Upper lobe of right lung (tissue), 1 donor: Measurements from ENCODE around the gene ARNT2. TPM values are rescaled to one million over a fixed set of nuclear protein-coding genes. Genes with fewer than 3 reads are reported as not detected.

Source experiments
- ATAC-seq: fragments of 200-7000 bp; cut with Tn5 transposase; one replicate; pipeline ENCODE4 v1.9.1; 2020; ENCODE audit warnings: mild to moderate bottlenecking, moderate library complexity
- DNase-seq: peaks from one replicate; pipeline ENCODE4 v3.0.0-alpha.2; 2020
- H3K27ac ChIP-seq: fragments of 200-600 bp; one replicate; pipeline ENCODE4 v1.8.0; 2022
- H3K27me3 ChIP-seq: fragments of 200-600 bp; one replicate; pipeline ENCODE4 v1.8.0; 2022; ENCODE audit warnings: mild to moderate bottlenecking
- H3K36me3 ChIP-seq: fragments of 200-600 bp; one replicate; pipeline ENCODE4 v1.8.0; 2022
- H3K4me1 ChIP-seq: fragments of 200-600 bp; one replicate; pipeline ENCODE4 v1.8.0; 2022
- H3K4me3 ChIP-seq: fragments of 200-600 bp; one replicate; pipeline ENCODE4 v1.8.0; 2022; ENCODE audit warnings: mild to moderate bottlenecking
- H3K9me3 ChIP-seq: fragments of 200-600 bp; one replicate; pipeline ENCODE4 v1.8.0; 2022
- intact Hi-C: fragments of 100-400 bp; cut with DNase I; formaldehyde crosslinking; loops from one replicate; pipeline ENCODE4 v1.11.0; 2022
- total RNA-seq: library from RNA; stranded (reverse); fragmentation: NEBNext Ultra II Directional; extraction: Animal tissue kit (Norgen Biotek cat#: 25700); gene quantifications from one replicate; pipeline ENCODE4 v1.2.1, GENCODE V29; 2021
- TF ChIP-seq, protein P1 (sequence below): fragments of 200-600 bp; IDR thresholded peaks from one replicate; pipeline ENCODE4 v1.8.0; 2022; ENCODE audit warnings: antibody characterized with exemption
- donor health status: DM: no; HTN: yes; CAD: no; lungs with severe emphysema.

ARNT2 gene
- total RNA-seq, 1 donor from 2014 or later: 12.9 TPM

DNA sequence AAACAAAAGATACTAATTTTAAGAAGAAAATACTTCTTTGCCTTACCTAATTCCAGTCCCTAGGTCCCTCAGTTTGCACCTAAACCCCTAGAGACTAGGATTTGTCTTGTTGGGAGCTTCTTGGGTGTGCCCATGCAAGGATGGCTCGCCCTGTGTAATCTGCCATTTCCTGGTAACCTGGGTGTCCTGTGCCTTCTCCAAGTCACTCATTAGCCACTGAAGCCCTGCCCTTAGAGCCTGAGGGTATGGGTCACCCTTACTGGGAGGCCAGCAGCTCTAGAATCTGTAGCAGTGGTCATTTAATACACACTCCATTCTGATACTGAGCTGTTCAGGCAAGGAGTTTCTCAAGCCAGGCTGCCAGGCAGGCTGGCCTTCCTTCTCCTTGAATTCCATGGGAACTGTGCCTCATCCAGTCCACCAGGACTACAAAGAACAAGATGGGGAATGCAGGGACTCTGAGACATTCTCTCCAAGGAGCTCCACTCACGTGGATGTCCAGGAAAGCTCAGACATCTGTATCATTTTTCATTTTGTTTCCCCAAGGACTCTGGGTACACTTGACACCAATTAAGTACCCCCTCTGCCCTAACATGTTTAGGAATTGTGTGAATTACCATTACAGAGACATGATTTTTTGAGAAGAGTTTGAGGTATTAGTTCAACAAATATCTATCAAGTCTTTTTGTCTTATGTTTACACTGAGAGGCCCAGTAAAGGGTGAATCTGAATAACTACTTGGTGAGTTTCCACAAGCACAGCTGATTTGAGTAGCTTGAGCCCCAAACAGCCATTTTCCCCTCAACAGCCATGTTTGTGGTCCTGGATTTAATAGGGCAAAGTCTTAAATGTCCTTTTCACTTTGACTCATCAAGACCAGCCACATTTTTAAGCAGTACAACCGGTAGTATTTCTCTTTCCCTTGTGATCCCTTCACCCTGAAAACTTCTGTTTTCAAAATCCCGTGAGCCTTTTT, 52.6 kb downstream of the ARNT2 start:
- intact Hi-C loops: loop anchor here (5.0 to 10.0 kb wide), 2 partner anchors 320 to 518 kb away; partner anchors contain the start of gene CEMIP
- H3K4me3 ChIP-seq: no peak overlapping the region
- no peaks in the 10 kb centered on the region for H3K9me3 ChIP-seq
- no peaks in the 10 kb centered on the region for H3K36me3 ChIP-seq
- DNase-seq: no peak
- H3K4me1 ChIP-seq: peaks cover 24% of the 10 kb centered on the region
- no peak overlapping the region for H3K27ac ChIP-seq
- TF ChIP-seq, protein P1, sequence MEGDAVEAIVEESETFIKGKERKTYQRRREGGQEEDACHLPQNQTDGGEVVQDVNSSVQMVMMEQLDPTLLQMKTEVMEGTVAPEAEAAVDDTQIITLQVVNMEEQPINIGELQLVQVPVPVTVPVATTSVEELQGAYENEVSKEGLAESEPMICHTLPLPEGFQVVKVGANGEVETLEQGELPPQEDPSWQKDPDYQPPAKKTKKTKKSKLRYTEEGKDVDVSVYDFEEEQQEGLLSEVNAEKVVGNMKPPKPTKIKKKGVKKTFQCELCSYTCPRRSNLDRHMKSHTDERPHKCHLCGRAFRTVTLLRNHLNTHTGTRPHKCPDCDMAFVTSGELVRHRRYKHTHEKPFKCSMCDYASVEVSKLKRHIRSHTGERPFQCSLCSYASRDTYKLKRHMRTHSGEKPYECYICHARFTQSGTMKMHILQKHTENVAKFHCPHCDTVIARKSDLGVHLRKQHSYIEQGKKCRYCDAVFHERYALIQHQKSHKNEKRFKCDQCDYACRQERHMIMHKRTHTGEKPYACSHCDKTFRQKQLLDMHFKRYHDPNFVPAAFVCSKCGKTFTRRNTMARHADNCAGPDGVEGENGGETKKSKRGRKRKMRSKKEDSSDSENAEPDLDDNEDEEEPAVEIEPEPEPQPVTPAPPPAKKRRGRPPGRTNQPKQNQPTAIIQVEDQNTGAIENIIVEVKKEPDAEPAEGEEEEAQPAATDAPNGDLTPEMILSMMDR: no peak
- ATAC-seq: no peak
- no peaks in the 10 kb centered on the region for H3K27me3 ChIP-seq

DNA sequence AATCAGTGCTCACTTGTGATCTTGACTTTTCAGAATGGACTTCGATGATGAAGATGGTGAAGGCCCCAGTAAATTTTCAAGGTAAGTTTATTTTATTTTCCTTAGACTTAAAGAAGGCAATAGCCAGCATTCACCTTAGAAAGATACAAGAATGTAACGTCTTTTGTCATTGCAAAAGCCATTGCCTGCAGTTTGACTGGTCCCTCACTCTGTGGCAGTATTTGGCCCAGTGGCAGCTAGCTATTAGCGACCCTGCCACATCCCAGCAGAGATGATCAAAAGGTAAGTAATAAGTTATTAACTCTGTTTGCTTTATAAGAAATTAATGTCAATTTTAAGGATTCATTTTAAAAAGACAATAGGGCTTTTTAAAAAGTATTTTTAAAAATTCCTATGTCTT, 53.7 kb downstream of the ARNT2 start:
- Histone ChIP-seq H3K27ac (no peak overlapping the region), H3K9me3 (no peaks in the 10 kb centered on the region), H3K36me3 (no peaks in the 10 kb centered on the region), H3K4me1 (peaks cover 24% of the 10 kb centered on the region), H3K4me3 (no peak overlapping the region), H3K27me3 (no peaks in the 10 kb centered on the region)
- DNase-seq (no peak), ATAC-seq (no peak)
- intact Hi-C loops: loop anchor here (5.0 to 10.0 kb wide), 2 partner anchors 319 to 517 kb away; partner anchors contain the start of gene CEMIP
- TF ChIP-seq, protein P1: no peak

DNA sequence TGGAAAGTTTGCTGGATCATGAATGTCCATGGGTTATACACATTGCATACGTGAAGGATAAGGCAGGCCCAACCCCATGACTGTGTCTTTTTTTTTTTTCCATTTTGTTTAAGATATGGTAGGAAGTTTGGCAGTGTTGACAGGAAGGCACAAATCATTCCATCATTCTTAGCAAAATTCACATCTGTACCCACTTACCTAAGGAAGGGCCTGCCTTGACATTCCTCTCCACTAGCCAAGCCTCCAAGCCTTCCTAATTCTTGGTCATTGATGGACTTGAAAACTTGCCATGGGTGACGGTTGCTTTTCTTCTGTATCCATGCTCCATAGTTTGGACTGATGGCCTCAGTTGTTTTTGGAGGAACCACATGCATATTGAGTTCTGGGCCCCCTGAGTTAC, 54.4 kb downstream of the ARNT2 start:
- Histone ChIP-seq H3K9me3 (no peaks in the 10 kb centered on the region), H3K4me1 (peaks cover 24% of the 10 kb centered on the region), H3K27ac (no peak overlapping the region), H3K4me3 (no peak overlapping the region), H3K27me3 (no peaks in the 10 kb centered on the region), H3K36me3 (no peaks in the 10 kb centered on the region)
- TF ChIP-seq, protein P1: no peak
- ATAC-seq (no peak), DNase-seq (no peak)
- intact Hi-C loops: loop anchor here (5.0 to 10.0 kb wide), 2 partner anchors 319 to 516 kb away; partner anchors contain the start of gene CEMIP

DNA sequence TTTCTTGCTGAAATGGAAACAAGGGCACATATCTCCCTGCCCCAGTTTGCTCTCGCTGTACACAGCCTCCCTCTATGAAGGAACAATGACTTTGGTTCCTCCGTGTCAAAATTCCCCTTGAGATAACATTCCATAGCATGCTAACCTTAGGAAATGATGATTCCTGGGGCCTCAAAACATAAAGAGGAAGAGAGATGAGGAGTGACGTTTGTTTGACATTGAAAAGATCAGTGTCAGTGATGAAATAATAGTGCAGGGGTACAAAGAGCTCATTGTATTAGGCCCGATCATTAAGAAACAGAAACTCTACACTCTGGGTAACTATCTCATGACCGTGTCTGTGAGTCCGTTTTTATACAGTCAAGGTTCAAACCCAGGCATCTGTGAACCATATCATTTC, 55.2 kb downstream of the ARNT2 start:
- Histone ChIP-seq H3K4me1 (peaks cover 24% of the 10 kb centered on the region), H3K4me3 (no peak overlapping the region), H3K36me3 (no peaks in the 10 kb centered on the region), H3K27me3 (no peaks in the 10 kb centered on the region), H3K27ac (no peak overlapping the region), H3K9me3 (no peaks in the 10 kb centered on the region)
- no peak for ATAC-seq
- intact Hi-C loops: loop anchor here (5.0 to 10.0 kb wide), 2 partner anchors 318 to 515 kb away; partner anchors contain the start of gene CEMIP
- TF ChIP-seq, protein P1: no peak
- no peak for DNase-seq

DNA sequence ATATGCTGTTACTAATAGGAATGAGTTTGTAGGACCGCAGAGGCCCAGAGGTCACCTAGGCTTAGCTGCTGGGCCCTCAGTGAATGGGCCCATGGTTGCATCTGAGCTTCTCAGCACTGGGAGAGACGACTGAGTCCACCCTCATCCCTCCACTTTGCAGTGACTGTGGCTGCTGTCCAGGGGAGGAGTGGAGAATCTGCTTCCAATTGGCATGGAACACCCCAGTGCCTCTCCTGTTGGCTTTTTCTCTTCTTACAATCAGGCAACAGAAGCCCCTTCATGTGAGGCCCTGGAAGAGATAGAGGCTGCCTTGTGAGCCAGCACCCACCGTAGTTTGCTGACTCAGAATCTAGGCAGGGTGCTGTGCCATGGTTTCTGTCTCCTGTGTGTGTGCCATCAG, 55.6 kb downstream of the ARNT2 start:
- intact Hi-C loops: loop anchor here (5.0 to 10.0 kb wide), 2 partner anchors 317 to 515 kb away; partner anchors contain the start of gene CEMIP
- no peak overlapping the region for H3K4me3 ChIP-seq
- H3K27me3 ChIP-seq: no peaks in the 10 kb centered on the region
- no peak for DNase-seq
- H3K36me3 ChIP-seq: no peaks in the 10 kb centered on the region
- H3K9me3 ChIP-seq: no peaks in the 10 kb centered on the region
- ATAC-seq: no peak
- H3K27ac ChIP-seq: no peak overlapping the region
- TF ChIP-seq, protein P1: no peak
- peaks cover 23% of the 10 kb centered on the region for H3K4me1 ChIP-seq
